Uterus (tissue), 4 donors: Measurements from ENCODE around the gene OPTN. TPM values are rescaled to one million over a fixed set of nuclear protein-coding genes. Genes with fewer than 3 reads are reported as not detected.

Experiments
- DNase-seq, 2 donors: peaks; one replicate each; pipeline ENCODE4 v3.0.0-alpha.2; 2019 to 2020
- H3K27ac ChIP-seq, 2 donors: fragments of 200-600 bp; sonication (generic); 1 replicate in 1 of 2; 2 replicates in 1 of 2; pipeline ENCODE4 v1.5.1; 2016 to 2018
- H3K27me3 ChIP-seq, 2 donors: fragments of 200-600 bp; sonication (generic); one replicate each; pipeline ENCODE4 v1.5.1; 2018 to 2019; ENCODE audit warnings: control low read depth in 1 of 2
- H3K36me3 ChIP-seq, 2 donors: fragments of 200-600 bp; sonication (generic); one replicate each; pipeline ENCODE4 v1.5.1; 2019; ENCODE audit warnings: control low read depth in 1 of 2
- H3K4me1 ChIP-seq, 2 donors: fragments of 200-600 bp; sonication (generic); one replicate each; pipeline ENCODE4 v1.5.1; 2018 to 2019; ENCODE audit warnings: control low read depth in 1 of 2
- H3K4me3 ChIP-seq, 2 donors: fragments of 200-600 bp; sonication (generic); 1 replicate in 1 of 2; 2 replicates in 1 of 2; pipeline ENCODE4 v1.5.1; 2018 to 2019; ENCODE audit warnings: mild to moderate bottlenecking in 1 of 2
- H3K9me3 ChIP-seq, 2 donors: fragments of 200-600 bp; sonication (generic); one replicate each; pipeline ENCODE4 v1.5.1; 2019; ENCODE audit warnings: control low read depth in 1 of 2
- CTCF ChIP-seq, 4 experiments: fragments of 200-600 bp in 2 of 4; fragments of 450-650 bp in 2 of 4; sonication (generic) in 2 of 4; IDR thresholded peaks; one replicate each; pipeline ENCODE4 v1.5.1; 2016 to 2019; ENCODE audit warnings: antibody characterized with exemption in 4 of 4, mild to moderate bottlenecking in 2 of 4, moderate library complexity in 1 of 4
- POLR2A ChIP-seq, 2 donors: fragments of 450-650 bp; IDR thresholded peaks; one replicate each; pipeline ENCODE4 v1.6.1; 2016; ENCODE audit warnings: antibody characterized with exemption in 2 of 2, mild to moderate bottlenecking in 1 of 2, moderate library complexity in 1 of 2
- intact Hi-C: fragments of 100-400 bp; cut with DNase I; formaldehyde crosslinking; loops from one replicate; pipeline ENCODE4 v1.15.1; 2023; ENCODE audit warnings: low total_unique reads
- total RNA-seq, 4 donors: library from RNA; depleted of rRNA in 3 of 4; stranded (reverse); fragments of >200 nt in 3 of 4; gene quantifications; one replicate each; pipeline versions ENCODE4 v1.1.0 to v1.2.4, GENCODE V29; 2014 to 2023
- donor health status: DM: yes; HTN: yes; CAD: no.

The OPTN gene
- total RNA-seq, 4 donors from 2014 or later, result 28.3 to 68.3 (median 38.1) TPM

- no peak for DNase-seq
- TF ChIP-seq POLR2A (IDR thresholded peaks at IDR 0.05), result no peak
- TF ChIP-seq CTCF (IDR thresholded peaks at IDR 0.05), result no peak
- no peak overlapping the region for H3K4me3 ChIP-seq
- intact Hi-C loops, result no loop called here
- no peaks in the 10 kb centered on the region for H3K36me3 ChIP-seq
- no peak overlapping the region for H3K27ac ChIP-seq
- H3K9me3 ChIP-seq, result no peaks in the 10 kb centered on the region
- no peaks in the 10 kb centered on the region for H3K4me1 ChIP-seq
- H3K27me3 ChIP-seq, result no peaks in the 10 kb centered on the region
These were observed 13.6 kb downstream of the OPTN start for GRCh38 chr10:13113544-13113943.

- TF ChIP-seq POLR2A (IDR thresholded peaks at IDR 0.05) (no peak), CTCF (IDR thresholded peaks at IDR 0.05) (no peak)
- no peak for DNase-seq
- no peaks in the 10 kb centered on the region for H3K27me3 ChIP-seq
- intact Hi-C loops, result no loop called here
- no peaks in the 10 kb centered on the region for H3K36me3 ChIP-seq
- H3K4me1 ChIP-seq, result no peaks in the 10 kb centered on the region
- H3K4me3 ChIP-seq, result no peak overlapping the region
- peak overlapping the region; percentile 1 to 47 for H3K27ac ChIP-seq
- H3K9me3 ChIP-seq, result no peaks in the 10 kb centered on the region
These were observed 16.2 kb downstream of the OPTN start for GRCh38 chr10:13115832-13116803.

- Histone ChIP-seq H3K4me1 (no peaks in the 10 kb centered on the region), H3K36me3 (no peaks in the 10 kb centered on the region), H3K27ac (no peak overlapping the region), H3K4me3 (no peak overlapping the region), H3K9me3 (no peaks in the 10 kb centered on the region), H3K27me3 (no peaks in the 10 kb centered on the region)
- TF ChIP-seq POLR2A (IDR thresholded peaks at IDR 0.05), result no peak
- TF ChIP-seq CTCF (IDR thresholded peaks at IDR 0.05), result no peak
- intact Hi-C loops, result no loop called here
- DNase-seq, result no peak
These were observed 18.1 kb downstream of the OPTN start for GRCh38 chr10:13117841-13118783.

GRCh38 chr10:13118784-13119410 is 18.9 kb downstream of the OPTN start:
- H3K4me3 ChIP-seq, result no peak overlapping the region
- no peak for DNase-seq
- intact Hi-C loops, result no loop called here
- TF ChIP-seq POLR2A (IDR thresholded peaks at IDR 0.05), result no peak
- TF ChIP-seq CTCF (IDR thresholded peaks at IDR 0.05), result no peak
- H3K4me1 ChIP-seq, result no peaks in the 10 kb centered on the region
- no peaks in the 10 kb centered on the region for H3K36me3 ChIP-seq
- no peaks in the 10 kb centered on the region for H3K9me3 ChIP-seq
- H3K27me3 ChIP-seq, result no peaks in the 10 kb centered on the region
- no peak overlapping the region for H3K27ac ChIP-seq
